Muscle of leg (tissue), 16 donors: Measurements from ENCODE around the gene MBL2. TPM values are rescaled to one million over a fixed set of nuclear protein-coding genes. Genes with fewer than 3 reads are reported as not detected.
A peak's percentile ranks its signal among the peaks of the same experiment; 100 is the strongest.

Experiments used
- DNase-seq: peaks from one replicate; pipeline ENCODE4 v3.0.0; 2013
- H3K27ac ChIP-seq: one replicate; pipeline ENCODE4 v1.5.1; 2013; ENCODE audit warnings: mild to moderate bottlenecking, low read length, control low read depth
- H3K27me3 ChIP-seq: one replicate; pipeline ENCODE4 v1.6.1; 2013; ENCODE audit warnings: low read length; ENCODE audit not compliant: control insufficient read depth, insufficient read depth
- H3K36me3 ChIP-seq: one replicate; pipeline ENCODE4 v1.6.1; 2013; ENCODE audit warnings: low read length; ENCODE audit not compliant: control insufficient read depth, insufficient read depth
- H3K4me1 ChIP-seq: one replicate; pipeline ENCODE4 v1.6.1; 2013; ENCODE audit warnings: low read length; ENCODE audit not compliant: control insufficient read depth, insufficient read depth
- H3K4me3 ChIP-seq: one replicate; pipeline ENCODE4 v1.5.1; 2013; ENCODE audit warnings: low read length, control low read depth
- H3K9me3 ChIP-seq: replicated peaks from 2 replicates; pipeline ENCODE4 v1.6.1; 2013; ENCODE audit warnings: low read depth, low read length; ENCODE audit not compliant: control insufficient read depth
- WGBS: methylation state at CpG from one replicate; pipeline ENCODE4 v1.1.5; 2013; ENCODE audit warnings: missing lambda C conversion rate; ENCODE audit not compliant: insufficient coverage; 5-methylcytosine and 5-hydroxymethylcytosine counted together
- long read RNA-seq, 11 donors: transcript quantifications; one replicate each; lab custom pipeline, GENCODE V29; 2026
- polyA plus RNA-seq, 8 donors: library from polyadenylated mRNA; unstranded; fragments of 120-200 nt; gene quantifications; one replicate each; pipeline versions ENCODE4 v1.2.1 to v1.2.3, GENCODE V29; 2013; ENCODE audit warnings: inconsistent platforms in 1 of 8, low replicate concordance in 1 of 8; ENCODE audit not compliant: insufficient read length in 8 of 8, insufficient read depth in 1 of 8
- total RNA-seq: library from RNA; stranded (reverse); fragments of 120-200 nt; gene quantifications from one replicate; pipeline ENCODE4 v1.2.4, GENCODE V29; 2013

The MBL2 gene
- total RNA-seq, result not detected
- polyA plus RNA-seq, result under 1 TPM in 2 of 8 donors, not detected in 6; 0.05 to 0.06 TPM
- long read RNA-seq, donor 1, result 0 reads
- long read RNA-seq, donor 2, result 0 reads
- long read RNA-seq, donor 3, result 0 reads
- long read RNA-seq, donor 4, result 0 reads
- long read RNA-seq, donor 5, result 0 reads
- long read RNA-seq, donor 6, result 0 reads
- long read RNA-seq, donor 7, result 0 reads
- long read RNA-seq, donor 8, result 0 reads
- long read RNA-seq, donor 9, result 0 reads
- long read RNA-seq, donor 10, result 0 reads
- long read RNA-seq, donor 11, result 0 reads

DNA sequence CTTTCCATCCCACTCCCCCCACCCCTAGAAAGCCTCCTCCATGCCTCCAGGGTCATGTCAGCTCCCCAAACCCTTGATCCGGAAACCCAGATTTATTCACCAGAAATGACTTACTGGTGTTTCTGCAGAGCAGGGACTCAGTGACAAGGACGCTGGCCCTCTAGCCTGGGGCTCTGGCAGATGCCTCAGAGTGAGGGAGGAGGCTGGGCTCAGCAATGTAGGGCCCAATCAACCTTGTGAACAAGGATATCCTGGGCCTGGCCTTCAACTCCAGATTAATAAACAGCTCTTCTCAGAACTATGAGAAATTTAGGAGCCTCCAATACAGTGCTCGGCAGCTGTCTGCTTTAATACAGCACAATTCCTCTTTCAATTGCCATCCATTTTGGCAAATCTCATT is at the start of gene MBL2:
MBL2 (minus strand) TSS at position 162 of the 400 bp plus-strand sequence. CDS start 1,149 bp downstream, outside the sequence.
- Histone ChIP-seq H3K36me3 (no peaks in the 10 kb centered on the region), H3K27me3 (no peaks in the 10 kb centered on the region), H3K9me3 (no peaks in the 10 kb centered on the region), H3K4me3 (no peak within 1 kb of the TSS), H3K27ac (no peak within 1 kb of the TSS), H3K4me1 (no peaks in the 10 kb centered on the region)
- no peak for DNase-seq
- WGBS, result 97% methylated on average over 2 of the region's 3 CpGs

DNA sequence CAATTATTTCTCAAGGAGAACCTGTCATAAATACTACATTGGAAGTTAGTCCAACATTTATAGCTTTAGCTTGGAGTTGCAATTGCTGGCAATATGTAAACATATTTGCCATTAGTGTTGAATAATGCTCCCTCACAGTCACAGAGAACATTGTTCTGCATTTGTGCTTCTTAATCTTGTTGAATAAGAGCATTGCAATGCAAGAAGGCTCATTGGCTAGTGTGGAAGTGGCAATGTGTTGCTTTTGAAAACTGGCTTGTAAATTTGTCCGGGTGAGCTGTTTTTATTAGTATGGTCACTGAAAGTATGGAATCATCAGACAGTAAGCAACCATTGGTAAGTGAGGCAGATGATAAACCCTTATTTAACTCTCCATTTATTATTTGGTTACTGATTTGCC is 47.7 kb upstream of the MBL2 start:
- WGBS, result no CpG with 5 or more reads among the region's 1 CpG
- no peak for DNase-seq
- Histone ChIP-seq H3K4me3 (no peak overlapping the region), H3K9me3 (no peaks in the 10 kb centered on the region), H3K27me3 (no peaks in the 10 kb centered on the region), H3K4me1 (no peaks in the 10 kb centered on the region), H3K36me3 (no peaks in the 10 kb centered on the region), H3K27ac (no peak overlapping the region)

DNA sequence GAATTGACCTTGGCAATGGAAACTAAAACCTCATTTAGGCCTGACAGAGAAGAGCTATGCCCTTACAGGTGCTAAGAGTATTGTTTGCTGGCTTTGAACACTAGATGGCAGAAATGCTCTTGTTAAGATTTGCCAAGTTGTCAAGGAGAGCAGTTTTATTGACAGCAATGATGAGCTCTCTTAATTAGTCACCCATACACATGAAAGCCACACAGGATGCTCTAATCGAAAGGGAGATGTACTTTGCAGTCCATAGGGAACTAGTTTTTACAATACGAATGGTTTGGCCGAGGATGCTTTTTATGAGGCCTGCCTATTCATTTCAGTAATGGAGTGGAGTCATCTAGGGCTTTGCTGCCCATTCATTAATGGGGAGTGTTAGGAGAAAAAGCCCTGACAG is 45.4 kb upstream of the MBL2 start:
- Histone ChIP-seq H3K4me3 (no peak overlapping the region), H3K27me3 (no peaks in the 10 kb centered on the region), H3K36me3 (no peaks in the 10 kb centered on the region), H3K4me1 (no peaks in the 10 kb centered on the region), H3K9me3 (no peaks in the 10 kb centered on the region), H3K27ac (no peak overlapping the region)
- WGBS, result 22% methylated on average over 3 of the region's 3 CpGs
- peak; percentile 22 for DNase-seq

DNA sequence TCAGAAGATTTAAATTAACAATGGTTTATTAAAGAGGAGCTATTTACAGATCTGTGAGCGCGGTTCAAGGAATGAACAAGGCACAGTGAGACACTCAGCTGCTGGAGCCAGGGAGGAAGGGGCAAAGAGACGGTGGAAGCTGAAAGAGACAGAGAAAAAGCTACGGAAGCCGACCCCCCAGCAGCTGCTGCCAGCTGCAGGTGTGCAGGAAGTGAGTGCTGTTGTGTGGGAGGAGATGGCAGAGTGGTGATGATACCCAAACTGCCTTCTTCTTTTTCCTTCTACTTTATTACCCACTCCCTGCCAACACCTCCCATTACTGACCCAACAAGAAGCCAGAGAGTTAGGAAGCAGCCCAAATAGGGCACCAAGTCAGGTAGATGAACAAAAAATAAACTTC is 41.9 kb upstream of the MBL2 start:
- DNase-seq, result no peak
- H3K27me3 ChIP-seq, result no peaks in the 10 kb centered on the region
- H3K9me3 ChIP-seq, result no peaks in the 10 kb centered on the region
- H3K27ac ChIP-seq, result no peak overlapping the region
- WGBS, result 58% methylated on average over 3 of the region's 5 CpGs
- no peak overlapping the region for H3K4me3 ChIP-seq
- no peaks in the 10 kb centered on the region for H3K4me1 ChIP-seq
- no peaks in the 10 kb centered on the region for H3K36me3 ChIP-seq

DNA sequence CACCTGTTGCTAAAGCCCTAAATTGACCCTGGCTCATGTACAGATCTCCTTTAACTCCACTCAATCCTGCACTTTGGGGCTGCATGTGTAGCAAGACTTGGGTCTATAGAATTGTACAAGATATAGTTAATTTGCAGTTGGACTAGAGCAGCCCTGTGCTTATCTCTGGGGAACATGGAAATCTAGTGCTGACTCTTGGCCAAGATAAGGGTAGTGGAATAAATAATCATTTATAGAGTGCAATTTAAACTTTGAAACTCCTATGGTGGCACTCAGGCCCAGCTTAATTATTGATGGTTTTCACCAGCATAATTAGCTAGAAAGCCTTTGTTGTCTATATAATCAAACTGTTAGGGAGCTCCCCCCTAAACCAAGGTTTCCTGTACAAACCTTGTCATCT is 39.2 kb upstream of the MBL2 start:
- no peak overlapping the region for H3K4me3 ChIP-seq
- H3K4me1 ChIP-seq, result no peaks in the 10 kb centered on the region
- H3K27ac ChIP-seq, result no peak overlapping the region
- H3K9me3 ChIP-seq, result no peaks in the 10 kb centered on the region
- DNase-seq, result no peak
- H3K36me3 ChIP-seq, result no peaks in the 10 kb centered on the region
- no peaks in the 10 kb centered on the region for H3K27me3 ChIP-seq

DNA sequence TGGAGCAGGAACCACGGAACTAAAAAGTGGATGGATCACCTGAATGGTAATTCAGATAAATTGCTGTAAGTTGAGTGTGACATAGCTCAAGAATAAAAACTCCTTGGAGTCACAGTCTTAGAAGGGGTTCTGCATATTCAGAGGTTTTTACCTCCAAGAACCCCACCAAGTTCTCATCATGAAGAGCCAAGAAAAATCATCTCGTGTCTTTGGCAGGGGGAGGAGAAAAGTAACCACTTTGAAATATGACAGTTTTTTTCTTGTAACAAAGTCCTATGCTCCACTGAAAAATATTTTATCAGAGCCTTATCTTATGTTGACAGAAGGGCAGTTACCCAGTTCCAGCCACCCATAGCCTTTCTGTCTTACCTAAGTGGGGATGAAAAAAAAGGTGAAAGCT is 38.2 kb upstream of the MBL2 start:
- no CpG with 5 or more reads among the region's 2 CpGs for WGBS
- H3K4me1 ChIP-seq, result no peaks in the 10 kb centered on the region
- DNase-seq, result no peak
- H3K4me3 ChIP-seq, result no peak overlapping the region
- H3K36me3 ChIP-seq, result no peaks in the 10 kb centered on the region
- H3K27me3 ChIP-seq, result no peaks in the 10 kb centered on the region
- H3K9me3 ChIP-seq, result no peaks in the 10 kb centered on the region
- no peak overlapping the region for H3K27ac ChIP-seq

DNA sequence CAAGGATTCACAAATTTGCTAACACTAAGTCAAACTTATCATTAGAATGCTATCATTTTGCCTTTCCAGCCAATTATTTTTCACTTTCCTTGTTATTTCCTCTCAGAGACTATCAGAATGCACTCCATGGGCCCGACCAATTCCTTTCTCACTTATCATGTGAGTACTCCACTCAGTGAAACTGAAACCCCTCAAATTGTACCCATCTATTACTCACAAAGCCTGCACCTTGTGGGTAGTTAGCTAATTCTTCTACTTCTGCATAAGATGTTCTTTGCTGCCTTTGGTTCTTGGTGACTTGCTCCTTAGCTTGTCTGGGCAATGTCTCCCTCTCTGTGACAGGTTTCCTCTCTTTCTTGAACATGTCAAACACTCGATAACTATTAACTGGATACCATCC is 35.2 kb upstream of the MBL2 start:
- DNase-seq, result no peak
- no CpG with 5 or more reads among the region's 2 CpGs for whole genome bisulfite sequencing
- H3K4me3 ChIP-seq, result no peak overlapping the region
- H3K36me3 ChIP-seq, result no peaks in the 10 kb centered on the region
- H3K27ac ChIP-seq, result no peak overlapping the region
- no peaks in the 10 kb centered on the region for H3K4me1 ChIP-seq
- no peaks in the 10 kb centered on the region for H3K27me3 ChIP-seq
- no peaks in the 10 kb centered on the region for H3K9me3 ChIP-seq

DNA sequence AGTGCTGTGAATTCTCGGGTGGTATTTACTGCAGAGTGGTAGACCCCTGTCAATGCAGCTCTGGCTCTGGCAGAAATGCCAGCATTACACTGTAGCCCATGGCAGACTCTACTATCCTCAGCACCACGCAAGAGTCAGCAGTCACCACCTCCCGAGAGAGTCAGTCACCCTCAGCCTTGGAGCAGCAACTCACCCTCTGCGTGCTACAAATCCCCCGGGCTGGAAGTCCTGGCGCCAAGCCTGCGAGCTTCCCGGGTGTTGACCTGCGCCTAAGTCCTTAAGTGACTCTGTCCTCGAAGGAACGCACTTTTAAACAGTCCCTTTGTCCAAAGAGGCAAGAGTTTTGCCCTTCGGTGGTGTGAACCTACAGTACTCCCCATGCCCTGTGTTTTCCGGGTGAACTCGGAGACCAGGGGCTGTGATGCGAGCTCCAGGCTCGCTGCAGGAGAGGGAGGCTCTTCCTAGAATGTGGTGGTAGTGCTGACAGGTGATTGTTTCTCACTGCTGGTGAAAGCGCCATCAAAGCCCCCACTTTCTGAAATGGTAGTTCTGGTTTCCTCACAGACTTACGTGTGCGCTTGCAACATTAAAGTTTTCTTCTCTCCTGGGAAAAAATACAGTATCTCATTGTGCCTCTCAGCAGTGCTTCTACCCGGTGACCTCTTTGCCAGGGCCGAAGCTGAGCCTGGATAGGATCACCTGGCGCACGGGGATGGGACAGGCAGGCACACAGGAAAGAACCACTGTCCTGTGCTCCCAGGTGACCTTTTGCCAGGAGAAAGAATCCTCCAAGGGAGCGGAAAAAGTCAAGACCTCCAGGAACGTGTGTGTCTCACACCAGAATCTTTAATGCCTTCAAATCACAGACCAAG is 33.1 kb upstream of the MBL2 start:
- Histone ChIP-seq H3K4me3 (no peak overlapping the region), H3K27ac (no peak overlapping the region), H3K4me1 (no peaks in the 10 kb centered on the region), H3K9me3 (no peaks in the 10 kb centered on the region), H3K36me3 (no peaks in the 10 kb centered on the region), H3K27me3 (no peaks in the 10 kb centered on the region)
- 77% methylated on average over 17 of the region's 25 CpGs for WGBS
- DNase-seq, result no peak

DNA sequence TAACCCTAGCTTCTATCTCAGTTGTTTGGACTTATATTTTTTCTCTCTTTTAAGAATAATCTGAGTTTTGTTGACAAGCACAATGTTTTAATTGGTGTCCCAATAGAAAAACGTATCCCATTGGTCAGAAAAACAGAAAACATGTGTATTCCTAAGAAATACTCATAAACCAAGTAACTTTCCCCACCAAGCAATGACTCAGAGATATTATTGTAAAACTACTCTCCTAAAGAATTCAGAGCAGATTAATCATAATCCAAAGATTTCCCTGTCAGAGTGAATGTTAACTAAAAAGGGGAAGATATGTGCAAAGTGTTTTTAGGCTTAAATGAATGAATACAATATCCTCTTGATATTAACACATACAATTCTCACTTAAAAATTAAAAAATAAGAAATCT is 29.4 kb upstream of the MBL2 start:
- H3K9me3 ChIP-seq, result no peaks in the 10 kb centered on the region
- no peaks in the 10 kb centered on the region for H3K27me3 ChIP-seq
- no peak for DNase-seq
- no CpG with 5 or more reads among the region's 1 CpG for WGBS
- no peak overlapping the region for H3K4me3 ChIP-seq
- H3K27ac ChIP-seq, result no peak overlapping the region
- H3K4me1 ChIP-seq, result no peaks in the 10 kb centered on the region
- no peaks in the 10 kb centered on the region for H3K36me3 ChIP-seq

DNA sequence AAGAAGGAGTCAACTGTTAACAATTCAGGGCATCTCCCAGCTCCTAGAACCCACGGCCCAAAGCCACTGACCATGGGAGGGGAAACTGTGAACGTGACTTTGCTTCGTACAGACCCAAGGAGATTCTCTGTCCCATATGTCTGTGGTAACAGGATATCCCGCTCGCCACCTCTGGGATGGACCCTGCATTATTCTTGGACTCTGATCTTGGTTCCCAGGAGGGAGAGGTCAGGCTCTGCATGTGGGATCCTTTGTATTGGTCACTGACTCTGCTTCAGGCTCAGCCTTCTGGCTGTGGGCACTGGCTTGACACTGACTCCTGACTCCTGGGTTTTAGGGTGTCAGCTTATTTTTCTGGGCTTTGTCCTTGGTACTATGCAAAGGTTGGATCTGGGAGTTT is 13.5 kb upstream of the MBL2 start:
- Histone ChIP-seq H3K27ac (no peak overlapping the region), H3K27me3 (no peaks in the 10 kb centered on the region), H3K4me3 (no peak overlapping the region), H3K9me3 (no peaks in the 10 kb centered on the region), H3K4me1 (no peaks in the 10 kb centered on the region), H3K36me3 (no peaks in the 10 kb centered on the region)
- 88% methylated on average over 5 of the region's 5 CpGs for WGBS
- no peak for DNase-seq
